ENCODE measurements around the gene FCGR3A.
A peak's percentile ranks its signal among the peaks of the same experiment; 100 is the strongest.
"Not testable (repeated sequence)": the region's sequence is repeated elsewhere in the genome, so short reads cannot be mapped to it uniquely, and the experiment has no call there.

Gene FCGR3A

DNA sequence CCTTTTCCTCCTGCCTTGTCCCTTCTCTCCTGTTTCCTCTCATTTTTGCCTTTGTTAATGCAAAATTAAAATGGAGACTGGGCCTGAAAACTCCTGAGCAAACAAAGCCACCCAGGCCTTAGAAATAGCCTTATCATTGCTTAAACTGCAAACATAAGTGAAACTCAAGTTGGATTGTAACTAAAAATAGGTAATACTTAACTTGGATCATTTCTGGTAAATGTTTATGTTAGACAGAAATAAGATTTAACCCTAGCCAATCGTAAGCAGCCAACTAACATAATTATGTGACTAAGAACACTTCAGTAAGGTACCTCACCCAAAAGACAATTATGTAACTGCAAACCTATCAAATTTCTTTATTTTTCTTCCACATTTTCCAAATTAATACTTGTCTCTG is 35.7 kb downstream of the FCGR3A start:
- Histone ChIP-seq H3K27ac (peak overlapping the region; percentile 18 to 46), H3K4me1 (peaks cover 0 to 22% (median 7%) of the 10 kb centered on the region in 4 donors)
- H3K36me3 ChIP-seq; H3K9me3 ChIP-seq; H3K4me3 ChIP-seq; H3K27me3 ChIP-seq; intact Hi-C loops (cut with DNase I; ENCODE audit: low total_unique reads); DNase-seq: not testable (repeated sequence)

GRCh38 chr1:161513448-161513780 is 36.2 kb downstream of the FCGR3A start:
- H3K9me3 ChIP-seq; H3K4me3 ChIP-seq; DNase-seq; intact Hi-C loops (cut with DNase I; ENCODE audit: low total_unique reads); H3K27me3 ChIP-seq; H3K36me3 ChIP-seq: not testable (repeated sequence)
- peak overlapping the region; percentile 18 to 46 for H3K27ac ChIP-seq
- peaks cover 0 to 22% (median 7%) of the 10 kb centered on the region in 4 donors for H3K4me1 ChIP-seq

DNA sequence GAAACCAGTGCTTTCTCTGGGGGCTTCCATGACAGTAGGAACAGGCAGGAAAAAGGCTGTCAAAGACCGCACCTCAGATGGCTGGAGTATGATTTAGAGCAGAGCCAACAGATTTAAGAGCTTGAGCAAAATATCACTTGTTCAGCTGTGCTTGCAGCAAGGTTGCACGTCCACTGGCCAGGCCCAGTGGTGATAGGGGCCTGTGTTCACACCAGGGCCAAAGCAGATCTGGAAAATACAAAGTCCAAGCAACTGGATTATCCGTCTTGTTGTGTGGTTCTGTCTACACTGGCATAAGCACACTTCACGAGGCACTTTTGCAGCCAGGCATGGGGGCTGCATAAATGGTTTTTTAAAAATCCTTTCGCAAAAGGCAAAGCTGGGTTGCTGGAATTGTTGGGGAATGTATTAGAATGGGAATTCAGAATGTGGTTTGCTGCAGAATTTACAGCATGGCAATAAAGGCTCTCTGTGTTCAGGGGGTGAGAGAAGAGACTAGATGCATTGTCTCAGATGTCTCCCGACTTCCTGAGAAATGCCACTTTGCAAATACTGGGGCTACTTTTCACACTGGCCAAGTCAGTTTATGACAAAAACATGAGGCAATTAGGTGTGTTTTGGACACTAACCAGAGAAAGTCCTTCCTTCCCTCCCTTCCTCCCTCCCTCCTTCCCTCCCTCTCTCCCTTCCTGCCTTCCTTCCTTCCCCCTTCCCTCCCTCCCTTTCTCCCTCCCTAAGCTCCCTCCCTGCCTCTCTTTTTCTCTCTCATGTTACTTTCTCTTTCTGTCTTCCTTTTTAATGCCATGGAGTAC is 36.8 kb downstream of the FCGR3A start:
- DNase-seq; intact Hi-C loops (cut with DNase I; ENCODE audit: low total_unique reads); H3K9me3 ChIP-seq; H3K27me3 ChIP-seq; H3K4me3 ChIP-seq; H3K27ac ChIP-seq; H3K36me3 ChIP-seq: not testable (repeated sequence)
- peaks cover 0 to 22% (median 7%) of the 10 kb centered on the region in 4 donors for H3K4me1 ChIP-seq

GRCh38 chr1:161511756-161512060 is 37.9 kb downstream of the FCGR3A start:
- H3K4me1 ChIP-seq: peaks cover 0 to 22% (median 7%) of the 10 kb centered on the region in 4 donors
- no peak overlapping the region for H3K27ac ChIP-seq
- H3K27me3 ChIP-seq: peaks cover 0 to 5% of the 10 kb centered on the region in 2 donors
- no peaks in the 10 kb centered on the region for H3K36me3 ChIP-seq
- no peaks in the 10 kb centered on the region for H3K9me3 ChIP-seq
- DNase-seq: no peak
- intact Hi-C loops (cut with DNase I; ENCODE audit: low total_unique reads): no loop called here
- TF ChIP-seq, protein P1, sequence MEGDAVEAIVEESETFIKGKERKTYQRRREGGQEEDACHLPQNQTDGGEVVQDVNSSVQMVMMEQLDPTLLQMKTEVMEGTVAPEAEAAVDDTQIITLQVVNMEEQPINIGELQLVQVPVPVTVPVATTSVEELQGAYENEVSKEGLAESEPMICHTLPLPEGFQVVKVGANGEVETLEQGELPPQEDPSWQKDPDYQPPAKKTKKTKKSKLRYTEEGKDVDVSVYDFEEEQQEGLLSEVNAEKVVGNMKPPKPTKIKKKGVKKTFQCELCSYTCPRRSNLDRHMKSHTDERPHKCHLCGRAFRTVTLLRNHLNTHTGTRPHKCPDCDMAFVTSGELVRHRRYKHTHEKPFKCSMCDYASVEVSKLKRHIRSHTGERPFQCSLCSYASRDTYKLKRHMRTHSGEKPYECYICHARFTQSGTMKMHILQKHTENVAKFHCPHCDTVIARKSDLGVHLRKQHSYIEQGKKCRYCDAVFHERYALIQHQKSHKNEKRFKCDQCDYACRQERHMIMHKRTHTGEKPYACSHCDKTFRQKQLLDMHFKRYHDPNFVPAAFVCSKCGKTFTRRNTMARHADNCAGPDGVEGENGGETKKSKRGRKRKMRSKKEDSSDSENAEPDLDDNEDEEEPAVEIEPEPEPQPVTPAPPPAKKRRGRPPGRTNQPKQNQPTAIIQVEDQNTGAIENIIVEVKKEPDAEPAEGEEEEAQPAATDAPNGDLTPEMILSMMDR (IDR thresholded peaks at IDR 0.05): no peak
- H3K4me3 ChIP-seq: no peak overlapping the region

GRCh38 chr1:161511018-161511755 is 38.4 kb downstream of the FCGR3A start:
- H3K9me3 ChIP-seq: no peaks in the 10 kb centered on the region
- TF ChIP-seq, protein P1 (IDR thresholded peaks at IDR 0.05): no peak
- no peaks in the 10 kb centered on the region for H3K36me3 ChIP-seq
- intact Hi-C loops (cut with DNase I; ENCODE audit: low total_unique reads): no loop called here
- peaks cover 0 to 5% of the 10 kb centered on the region in 2 donors for H3K27me3 ChIP-seq
- DNase-seq: no peak
- H3K27ac ChIP-seq: no peak overlapping the region
- H3K4me3 ChIP-seq: no peak overlapping the region
- H3K4me1 ChIP-seq: peaks cover 0 to 22% (median 7%) of the 10 kb centered on the region in 4 donors

- no peaks in the 10 kb centered on the region for H3K36me3 ChIP-seq
These were observed 39.1 kb downstream of the FCGR3A start for GRCh38 chr1:161510477-161510876.

More at GRCh38 chr1:161510477-161510876, 39.1 kb downstream of the FCGR3A start:
- TF ChIP-seq, protein P1 (IDR thresholded peaks at IDR 0.05): no peak
- no peak for DNase-seq
- Histone ChIP-seq H3K9me3 (no peaks in the 10 kb centered on the region), H3K4me1 (peaks cover 0 to 20% (median 7%) of the 10 kb centered on the region in 4 donors), H3K27me3 (peaks cover 0 to 11% of the 10 kb centered on the region in 2 donors), H3K4me3 (no peak overlapping the region), H3K27ac (no peak overlapping the region)
- intact Hi-C loops (cut with DNase I; ENCODE audit: low total_unique reads): no loop called here

All from tibial artery (tissue), 4 donors.